Progenitor cell of endocrine pancreas (in vitro differentiated cells): ENCODE data around the gene C1QTNF1. TPM values are rescaled to one million over a fixed set of nuclear protein-coding genes. Genes with fewer than 3 reads are reported as not detected.

Source experiments
- DNase-seq: peaks from one replicate; pipeline ENCODE4 v3.0.0; 2021; ENCODE audit warnings: low spot score; ENCODE audit not compliant: unreplicated experiment
- H3K27ac Mint-ChIP-seq: 2 replicates; pipeline ENCODE4 v1.8.0; 2021; ENCODE audit warnings: mild to moderate bottlenecking, moderate library complexity, mixed read lengths
- H3K27me3 Mint-ChIP-seq: 2 replicates; pipeline ENCODE4 v1.8.0; 2021; ENCODE audit warnings: mixed read lengths
- H3K36me3 Mint-ChIP-seq: 2 replicates; pipeline ENCODE4 v1.8.0; 2022; ENCODE audit warnings: mixed read lengths; ENCODE audit not compliant: insufficient read depth
- H3K4me1 Mint-ChIP-seq: 2 replicates; pipeline ENCODE4 v1.8.0; 2021; ENCODE audit warnings: low read depth, mixed read lengths
- H3K4me3 Mint-ChIP-seq: 2 replicates; pipeline ENCODE4 v1.8.0; 2021; ENCODE audit warnings: low read depth, mild to moderate bottlenecking, moderate library complexity, mixed read lengths
- H3K9me3 Mint-ChIP-seq: 2 replicates; pipeline ENCODE4 v1.8.0; 2021; ENCODE audit warnings: low read depth, mixed read lengths
- total RNA-seq: library from RNA; stranded (reverse); gene quantifications from 2 replicates; pipeline ENCODE4 v1.2.1, GENCODE V29; 2021
- TF ChIP-seq, protein P1 (sequence below): fragments of 200-600 bp; sonication (generic); IDR thresholded peaks from one replicate; pipeline ENCODE4 v1.5.0; 2021; ENCODE audit warnings: antibody characterized with exemption, mild to moderate bottlenecking; ENCODE audit not compliant: unreplicated experiment

The C1QTNF1 gene
- total RNA-seq, 1 donor from 2014 or later, result 0.67 TPM

DNA sequence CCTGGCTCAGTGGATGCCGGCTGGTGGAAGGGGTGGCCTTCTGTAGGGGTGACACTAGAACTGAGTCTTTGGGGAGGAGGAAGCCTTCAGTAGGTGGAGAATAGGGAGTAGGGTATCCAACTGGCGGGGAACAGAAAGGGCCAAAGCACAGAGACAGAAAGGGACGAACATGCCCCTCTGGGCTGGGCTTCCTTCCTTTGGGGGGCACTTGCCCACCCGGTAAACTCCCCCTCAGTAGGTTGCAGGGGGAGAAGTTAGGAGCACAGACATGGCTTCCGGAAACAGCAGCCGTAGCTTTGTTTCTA is 51.4 kb downstream of the C1QTNF1 start:
- TF ChIP-seq, protein P1, sequence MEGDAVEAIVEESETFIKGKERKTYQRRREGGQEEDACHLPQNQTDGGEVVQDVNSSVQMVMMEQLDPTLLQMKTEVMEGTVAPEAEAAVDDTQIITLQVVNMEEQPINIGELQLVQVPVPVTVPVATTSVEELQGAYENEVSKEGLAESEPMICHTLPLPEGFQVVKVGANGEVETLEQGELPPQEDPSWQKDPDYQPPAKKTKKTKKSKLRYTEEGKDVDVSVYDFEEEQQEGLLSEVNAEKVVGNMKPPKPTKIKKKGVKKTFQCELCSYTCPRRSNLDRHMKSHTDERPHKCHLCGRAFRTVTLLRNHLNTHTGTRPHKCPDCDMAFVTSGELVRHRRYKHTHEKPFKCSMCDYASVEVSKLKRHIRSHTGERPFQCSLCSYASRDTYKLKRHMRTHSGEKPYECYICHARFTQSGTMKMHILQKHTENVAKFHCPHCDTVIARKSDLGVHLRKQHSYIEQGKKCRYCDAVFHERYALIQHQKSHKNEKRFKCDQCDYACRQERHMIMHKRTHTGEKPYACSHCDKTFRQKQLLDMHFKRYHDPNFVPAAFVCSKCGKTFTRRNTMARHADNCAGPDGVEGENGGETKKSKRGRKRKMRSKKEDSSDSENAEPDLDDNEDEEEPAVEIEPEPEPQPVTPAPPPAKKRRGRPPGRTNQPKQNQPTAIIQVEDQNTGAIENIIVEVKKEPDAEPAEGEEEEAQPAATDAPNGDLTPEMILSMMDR, result no peak
- Mint-ChIP-seq H3K9me3 (no peaks in the 10 kb centered on the region), H3K4me3 (peak overlapping the region; percentile 81), H3K27me3 (peaks cover 5% of the 10 kb centered on the region), H3K27ac (peak overlapping the region; percentile 58), H3K4me1 (peaks cover 7% of the 10 kb centered on the region), H3K36me3 (peaks cover 4% of the 10 kb centered on the region)
- DNase-seq, result no peak

DNA sequence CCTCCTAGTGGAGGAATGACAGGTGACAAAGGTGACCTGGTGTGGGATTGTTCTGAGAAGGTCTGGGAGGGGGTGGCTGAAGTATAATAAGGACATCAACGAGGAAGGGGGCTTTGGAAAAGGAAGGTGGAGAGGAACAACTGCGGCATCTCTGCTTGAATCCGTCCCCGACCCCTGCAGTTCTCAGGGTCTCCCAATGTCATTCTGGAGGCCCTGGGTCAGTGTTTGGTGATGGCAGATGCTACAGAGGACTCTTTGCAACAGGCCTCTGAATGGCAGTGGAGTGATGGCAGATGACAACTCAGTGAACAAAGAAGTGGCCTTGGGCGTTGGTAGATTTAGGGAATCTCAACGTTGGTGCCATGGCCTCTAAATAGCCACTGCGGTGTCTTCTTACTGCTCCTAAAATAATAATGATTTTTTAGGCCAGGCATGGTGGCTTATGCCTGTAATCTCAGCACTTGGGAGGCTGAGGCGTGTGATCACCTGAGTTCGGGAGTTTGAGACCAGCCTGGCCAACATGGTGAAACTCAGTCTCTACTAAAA is 52.0 kb downstream of the C1QTNF1 start:
- H3K4me1 Mint-ChIP-seq, result peaks cover 7% of the 10 kb centered on the region
- H3K27me3 Mint-ChIP-seq, result peaks cover 4% of the 10 kb centered on the region
- no peak for DNase-seq
- peaks cover 8% of the 10 kb centered on the region for H3K36me3 Mint-ChIP-seq
- H3K9me3 Mint-ChIP-seq, result no peaks in the 10 kb centered on the region
- TF ChIP-seq, protein P1, result no peak
- no peak overlapping the region for H3K27ac Mint-ChIP-seq
- peak overlapping the region; percentile 81 for H3K4me3 Mint-ChIP-seq

DNA sequence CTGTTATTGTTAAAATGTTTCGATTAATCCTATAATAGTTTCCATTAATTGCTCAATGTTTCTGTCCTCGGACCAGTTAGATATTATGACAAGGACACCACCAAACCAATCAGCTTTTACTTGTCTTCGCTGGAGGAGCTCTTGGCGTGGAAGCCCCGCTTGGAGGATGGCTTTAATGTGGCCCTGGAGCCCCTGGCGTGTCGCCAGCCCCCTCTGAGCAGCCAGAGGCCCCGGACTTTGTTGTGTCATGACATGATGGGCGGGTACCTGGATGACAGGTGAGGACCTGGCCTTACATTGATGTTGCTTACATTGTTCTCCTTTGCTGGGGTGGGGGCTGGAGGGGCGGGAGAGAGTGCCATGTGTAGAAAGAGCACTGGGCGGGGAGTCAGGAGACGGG is 53.6 kb downstream of the C1QTNF1 start:
- Mint-ChIP-seq H3K36me3 (peaks cover 16% of the 10 kb centered on the region), H3K27me3 (no peaks in the 10 kb centered on the region), H3K9me3 (no peaks in the 10 kb centered on the region), H3K4me3 (no peak overlapping the region), H3K4me1 (peaks cover 7% of the 10 kb centered on the region), H3K27ac (no peak overlapping the region)
- TF ChIP-seq, protein P1, result no peak
- no peak for DNase-seq

DNA sequence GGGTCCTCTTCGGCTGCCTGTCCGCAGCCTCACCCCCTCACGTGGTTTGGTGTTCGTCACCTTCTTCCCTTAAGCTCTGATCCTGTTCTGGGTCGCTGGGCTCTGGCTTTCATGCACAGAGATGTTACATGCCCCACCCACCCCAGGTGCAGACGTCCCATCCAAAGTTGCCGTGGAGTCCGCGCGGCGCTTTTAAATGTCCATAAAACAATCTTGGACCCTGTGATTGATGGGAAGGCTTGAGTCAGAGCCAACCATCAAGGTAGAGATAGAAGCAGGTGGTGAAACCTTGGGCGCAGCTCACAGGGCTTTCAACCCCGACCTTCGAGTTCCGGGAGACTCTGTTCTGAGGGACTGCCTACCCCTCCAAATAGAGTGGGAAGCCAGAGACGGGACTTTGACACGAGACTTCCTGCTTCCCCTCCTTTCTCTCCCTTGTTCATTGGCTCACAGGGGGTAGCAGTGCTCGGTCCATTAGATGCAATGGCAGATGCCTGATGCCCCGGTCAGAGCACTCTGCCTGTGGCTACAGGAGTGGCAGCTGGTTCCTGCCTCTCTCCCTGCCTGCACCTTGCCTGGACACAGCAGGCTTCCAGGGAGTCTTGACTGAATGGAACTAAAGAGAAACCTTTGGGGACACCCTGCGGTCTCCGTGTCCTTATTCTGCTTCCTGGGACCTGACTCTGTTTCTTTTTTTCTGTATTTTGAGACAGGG is 54.7 kb downstream of the C1QTNF1 start:
- Mint-ChIP-seq H3K27ac (no peak overlapping the region), H3K27me3 (no peaks in the 10 kb centered on the region), H3K4me1 (peaks cover 7% of the 10 kb centered on the region), H3K4me3 (no peak overlapping the region), H3K36me3 (peaks cover 17% of the 10 kb centered on the region), H3K9me3 (no peaks in the 10 kb centered on the region)
- TF ChIP-seq, protein P1, result no peak
- no peak for DNase-seq

DNA sequence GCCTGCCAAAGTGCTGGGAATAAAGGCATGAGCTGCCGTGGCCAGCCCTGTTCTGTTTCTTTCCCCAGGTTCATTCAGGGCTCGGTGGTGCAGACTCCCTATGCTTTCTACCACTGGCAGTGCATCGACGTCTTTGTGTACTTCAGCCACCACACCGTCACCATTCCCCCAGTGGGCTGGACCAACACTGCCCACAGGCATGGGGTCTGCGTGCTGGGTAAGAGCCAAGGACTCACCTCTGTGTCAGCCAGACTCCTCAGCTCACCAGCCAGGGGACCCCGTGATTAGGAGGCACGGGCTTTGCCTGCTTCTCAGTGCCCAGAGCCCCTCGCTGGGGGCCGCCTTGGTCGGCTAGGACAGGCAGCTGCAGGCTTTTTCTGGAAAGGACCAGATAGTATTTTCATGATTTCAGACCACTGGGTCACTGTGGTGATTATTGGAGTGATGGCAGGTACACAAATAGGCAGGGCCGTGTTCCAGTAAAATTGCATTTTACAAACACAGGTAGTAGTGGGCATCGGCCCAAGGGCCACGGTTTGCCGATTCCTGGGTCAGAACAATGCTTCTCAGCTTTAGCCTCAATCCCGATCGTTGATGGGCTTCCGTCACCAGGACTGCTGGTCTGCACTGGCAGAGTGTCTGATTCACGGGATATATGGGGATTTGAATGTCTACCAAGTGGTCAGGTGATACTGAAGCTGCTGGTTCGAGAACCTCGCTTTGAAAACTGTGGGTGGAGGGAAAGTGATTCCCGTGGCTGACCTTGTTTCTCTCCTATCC is 55.6 kb downstream of the C1QTNF1 start:
- peaks cover 17% of the 10 kb centered on the region for H3K36me3 Mint-ChIP-seq

More for the DNA sequence above, 55.6 kb downstream of the C1QTNF1 start:
- Mint-ChIP-seq H3K4me1 (peaks cover 7% of the 10 kb centered on the region), H3K4me3 (no peak overlapping the region), H3K27ac (no peak overlapping the region), H3K27me3 (no peaks in the 10 kb centered on the region), H3K9me3 (no peaks in the 10 kb centered on the region)
- TF ChIP-seq, protein P1, result no peak
- no peak for DNase-seq
